AG10803 (cell line): ENCODE measurements around the gene RTF2.

Source experiments
- DNase-seq: peaks from one replicate; pipeline ENCODE4 v3.0.0; 2010; ENCODE audit warnings: low read depth
- H3K4me3 ChIP-seq: 2 replicates; pipeline ENCODE4 v1.5.1; 2011; ENCODE audit warnings: mild to moderate bottlenecking, low read length, control low read depth
- CTCF ChIP-seq: conservative IDR thresholded peaks from 2 replicates; pipeline ENCODE4 v1.5.1; 2011; ENCODE audit warnings: mild to moderate bottlenecking, low read length, control low read depth, inconsistent platforms

RTF2 gene

GRCh38 chr20:56565511-56565910 lies 97.1 kb downstream of the RTF2 start:
- TF ChIP-seq CTCF, result no peak
- no peak overlapping the region for H3K4me3 ChIP-seq
- DNase-seq, result no peak

- no peak for DNase-seq
These were observed 98.2 kb downstream of the RTF2 start for GRCh38 chr20:56566621-56567020.

More at GRCh38 chr20:56566621-56567020, 98.2 kb downstream of the RTF2 start:
- no peak for TF ChIP-seq CTCF
- no peak overlapping the region for H3K4me3 ChIP-seq
